ENCODE measurements around the gene IFTAP.
"Not testable (repeated sequence)": the region's sequence is repeated elsewhere in the genome, so short reads cannot be mapped to it uniquely, and the experiment has no call there.

Gene IFTAP

GRCh38 chr11:36594316-36594989 lies at the start of gene IFTAP:
Gene IFTAP (plus strand): TSS chr11:36594502. CDS start chr11:36610104, 15,602 bp downstream.
- DNase-seq: no peak

DNA sequence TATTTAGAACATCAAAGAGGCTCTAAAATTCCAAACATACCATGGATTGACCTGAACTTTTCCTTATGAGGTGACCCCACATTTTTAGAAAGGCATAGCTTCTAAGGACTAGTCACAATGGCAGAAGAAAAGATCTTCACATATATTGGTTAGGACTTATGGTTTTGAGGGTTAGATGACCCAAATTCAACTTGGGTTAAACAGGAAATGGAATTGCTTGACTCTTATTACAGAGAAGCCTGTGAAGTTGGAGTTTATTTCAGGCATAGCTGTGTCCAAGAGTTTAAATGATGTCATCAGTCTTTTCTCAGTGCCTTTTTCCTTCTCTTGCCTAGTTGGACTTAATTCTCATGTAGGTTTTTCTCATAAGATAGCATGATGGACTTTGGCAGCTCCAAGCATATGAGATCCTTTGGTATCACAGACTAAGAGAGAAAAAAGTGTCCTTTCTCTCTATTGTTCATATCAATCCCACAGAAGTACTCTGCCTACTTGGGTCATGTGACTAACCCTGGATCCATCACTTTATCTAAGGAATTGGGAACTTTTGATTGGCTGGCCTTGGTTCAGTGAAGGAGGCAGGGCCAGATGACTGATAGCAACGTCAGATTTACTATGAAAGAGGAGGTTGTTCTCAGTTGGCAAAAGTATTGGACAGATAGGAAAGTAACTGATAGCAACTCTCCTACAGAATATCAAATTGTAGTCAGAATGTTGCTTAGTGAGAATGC lies 43.8 kb upstream of the IFTAP start:
- DNase-seq: no peak

DNA sequence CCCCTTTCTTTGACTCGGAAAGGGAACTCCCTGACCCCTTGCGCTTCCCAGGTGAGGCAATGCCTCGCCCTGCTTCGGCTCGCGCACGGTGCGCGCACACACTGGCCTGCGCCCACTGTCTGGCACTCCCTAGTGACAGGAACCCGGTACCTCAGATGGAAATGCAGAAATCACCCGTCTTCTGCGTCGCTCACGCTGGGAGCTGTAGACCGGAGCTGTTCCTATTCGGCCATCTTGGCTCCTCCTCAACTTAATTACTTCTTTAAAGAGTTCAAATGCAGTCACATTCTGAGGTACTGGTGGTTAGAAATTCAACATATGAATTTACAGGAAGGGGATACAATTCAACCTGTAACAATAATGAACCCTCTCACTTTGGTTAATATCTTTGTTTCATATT lies 36.9 kb upstream of the IFTAP start:
- not testable (repeated sequence) for DNase-seq

DNA sequence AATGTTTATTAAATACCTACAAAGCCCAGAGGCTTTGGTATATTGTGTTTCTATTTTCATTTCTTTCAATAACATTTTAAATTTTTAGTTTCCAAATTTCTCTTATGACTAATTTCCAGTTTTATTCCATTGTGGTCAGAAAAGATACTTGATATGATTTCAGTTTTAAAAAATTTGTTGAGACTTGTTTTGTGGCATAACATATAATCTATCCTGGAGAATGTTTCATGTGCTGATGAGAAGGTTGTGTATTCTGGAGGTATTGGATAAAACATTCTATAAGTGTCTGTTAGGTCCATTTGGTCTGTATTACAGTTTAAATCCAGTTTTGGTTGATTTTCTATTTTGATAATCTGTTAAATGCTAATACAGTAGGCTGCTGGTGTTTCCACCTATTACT lies 36.3 kb upstream of the IFTAP start:
- no peak for DNase-seq

DNA sequence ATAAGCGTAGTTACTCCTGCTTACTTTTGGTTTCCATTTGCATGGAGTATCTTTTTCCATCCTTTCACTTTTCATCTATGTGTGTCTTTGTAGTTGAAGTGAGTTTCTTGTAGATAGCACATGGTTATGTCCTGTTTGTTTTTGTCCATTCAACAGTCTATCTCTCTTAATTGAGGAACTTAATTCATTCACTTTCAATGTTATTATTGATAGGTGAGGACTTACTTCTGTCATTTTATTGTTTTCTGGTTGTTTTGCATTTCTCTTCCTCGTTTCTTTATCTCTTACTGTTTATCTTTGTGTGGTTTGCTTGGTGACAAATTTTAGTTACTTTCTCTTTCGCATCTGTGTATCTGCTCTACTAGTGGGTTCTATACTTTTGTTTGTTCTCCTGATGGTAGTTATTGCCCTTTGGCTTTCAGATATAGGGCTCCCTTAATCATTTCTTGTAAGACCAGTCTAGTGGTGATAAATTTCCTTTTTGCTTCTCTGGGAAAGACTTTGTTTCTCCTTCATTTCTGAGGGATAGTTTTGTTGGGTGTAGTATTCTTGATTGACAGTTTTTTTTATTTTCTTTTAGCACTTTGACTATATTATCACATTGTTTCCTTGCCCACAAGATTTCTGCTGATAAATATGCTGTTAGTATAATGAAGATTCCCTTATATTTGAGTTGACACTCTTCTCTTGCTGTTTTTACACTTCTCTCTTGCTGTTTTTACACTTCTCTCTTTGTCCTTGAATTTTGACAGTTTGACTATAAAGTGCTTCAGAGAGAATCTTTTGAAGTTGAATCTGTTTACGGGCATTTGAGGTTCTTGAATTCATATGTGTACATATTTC lies 35.5 kb upstream of the IFTAP start:
- no peak for DNase-seq

DNA sequence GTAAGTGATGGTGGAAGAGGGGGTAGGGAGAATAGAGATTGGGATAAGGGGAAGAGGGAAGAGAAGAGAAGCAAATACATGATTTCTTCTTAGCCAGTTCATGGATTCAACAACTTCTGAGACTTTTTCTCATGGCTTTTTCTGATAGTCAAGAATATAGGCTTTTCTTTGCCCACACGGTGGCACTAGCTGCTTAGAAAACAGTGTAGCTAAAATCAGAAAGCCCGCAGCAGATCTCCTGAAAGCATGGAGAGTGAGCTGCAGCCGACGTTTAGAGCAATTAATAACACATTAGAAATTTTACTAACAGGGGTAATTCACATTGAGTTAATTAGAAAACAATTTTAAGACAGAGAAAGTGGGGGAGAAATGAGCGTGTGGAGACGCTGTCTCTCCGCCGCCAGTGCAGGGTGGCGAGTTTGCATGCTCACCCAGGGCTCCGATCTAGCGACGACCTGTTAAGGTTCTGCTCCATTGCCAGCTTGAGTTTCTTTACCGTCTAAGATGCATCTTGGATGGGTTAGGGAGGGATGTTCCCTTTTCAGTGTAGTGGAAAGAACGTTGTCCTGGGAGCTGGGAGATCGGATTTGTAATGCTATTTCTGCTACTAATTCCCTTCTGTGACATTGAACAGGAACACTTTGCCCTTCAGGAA lies 29.8 kb upstream of the IFTAP start:
- no peak for DNase-seq

- no peak for DNase-seq
These were observed 29.2 kb upstream of the IFTAP start for GRCh38 chr11:36565031-36565610.

- DNase-seq: no peak
These were observed 27.8 kb upstream of the IFTAP start for GRCh38 chr11:36566407-36567053.

- DNase-seq: no peak
These were observed 26.6 kb upstream of the IFTAP start, which contains the start of gene RAG1 for GRCh38 chr11:36567694-36568093. Gene RAG1 (plus strand): TSS chr11:36568007. CDS start chr11:36573305, 5,298 bp downstream.

DNA sequence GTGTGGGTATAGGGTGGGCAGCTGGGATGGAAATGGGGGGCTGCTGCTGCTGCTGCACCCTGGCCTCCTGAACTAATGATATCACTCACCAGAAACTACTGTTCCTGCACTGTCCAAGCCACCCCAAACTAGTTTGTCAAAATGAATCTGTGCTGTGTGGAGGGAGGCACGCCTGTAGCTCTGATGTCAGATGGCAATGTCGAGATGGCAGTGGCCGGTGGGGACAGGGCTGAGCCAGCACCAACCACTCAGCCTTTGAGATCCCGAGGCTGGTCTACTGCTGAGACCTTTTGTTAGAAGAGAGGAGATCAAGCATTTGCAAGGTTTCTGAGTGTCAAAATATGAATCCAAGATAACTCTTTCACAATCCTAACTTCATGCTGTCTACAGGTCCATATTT lies 25.2 kb upstream of the IFTAP start:
- DNase-seq: no peak

DNA sequence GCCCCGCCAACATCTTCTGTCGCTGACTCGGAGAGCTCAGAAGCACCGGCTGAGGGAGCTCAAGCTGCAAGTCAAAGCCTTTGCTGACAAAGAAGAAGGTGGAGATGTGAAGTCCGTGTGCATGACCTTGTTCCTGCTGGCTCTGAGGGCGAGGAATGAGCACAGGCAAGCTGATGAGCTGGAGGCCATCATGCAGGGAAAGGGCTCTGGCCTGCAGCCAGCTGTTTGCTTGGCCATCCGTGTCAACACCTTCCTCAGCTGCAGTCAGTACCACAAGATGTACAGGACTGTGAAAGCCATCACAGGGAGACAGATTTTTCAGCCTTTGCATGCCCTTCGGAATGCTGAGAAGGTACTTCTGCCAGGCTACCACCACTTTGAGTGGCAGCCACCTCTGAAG lies 19.8 kb upstream of the IFTAP start:
- DNase-seq: no peak

DNA sequence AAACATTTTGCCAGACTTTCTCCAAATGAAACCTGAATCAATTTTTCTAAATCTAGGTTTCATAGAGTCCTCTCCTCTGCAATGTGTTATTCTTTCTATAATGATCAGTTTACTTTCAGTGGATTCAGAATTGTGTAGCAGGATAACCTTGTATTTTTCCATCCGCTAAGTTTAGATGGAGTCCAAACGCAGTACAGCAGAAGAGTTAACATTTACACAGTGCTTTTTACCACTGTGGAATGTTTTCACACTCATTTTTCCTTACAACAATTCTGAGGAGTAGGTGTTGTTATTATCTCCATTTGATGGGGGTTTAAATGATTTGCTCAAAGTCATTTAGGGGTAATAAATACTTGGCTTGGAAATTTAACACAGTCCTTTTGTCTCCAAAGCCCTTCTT lies 16.9 kb upstream of the IFTAP start:
- DNase-seq: no peak

DNA sequence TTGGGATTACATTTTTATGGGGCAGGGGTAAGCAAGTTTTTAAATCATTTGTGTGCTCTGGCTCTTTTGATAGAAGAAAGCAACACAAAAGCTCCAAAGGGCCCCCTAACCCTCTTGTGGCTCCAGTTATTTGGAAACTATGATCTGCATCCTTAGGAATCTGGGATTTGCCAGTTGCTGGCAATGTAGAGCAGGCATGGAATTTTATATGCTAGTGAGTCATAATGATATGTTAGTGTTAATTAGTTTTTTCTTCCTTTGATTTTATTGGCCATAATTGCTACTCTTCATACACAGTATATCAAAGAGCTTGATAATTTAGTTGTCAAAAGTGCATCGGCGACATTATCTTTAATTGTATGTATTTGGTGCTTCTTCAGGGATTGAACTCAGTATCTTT lies 16.4 kb upstream of the IFTAP start:
- DNase-seq: no peak

DNA sequence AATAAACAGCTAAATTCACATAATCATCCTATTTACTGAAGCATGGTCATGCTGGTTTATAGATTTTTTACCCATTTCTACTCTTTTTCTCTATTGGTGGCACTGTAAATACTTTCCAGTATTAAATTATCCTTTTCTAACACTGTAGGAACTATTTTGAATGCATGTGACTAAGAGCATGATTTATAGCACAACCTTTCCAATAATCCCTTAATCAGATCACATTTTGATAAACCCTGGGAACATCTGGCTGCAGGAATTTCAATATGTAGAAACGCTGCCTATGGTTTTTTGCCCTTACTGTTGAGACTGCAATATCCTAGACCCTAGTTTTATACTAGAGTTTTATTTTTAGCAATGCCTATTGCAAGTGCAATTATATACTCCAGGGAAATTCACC lies 15.8 kb upstream of the IFTAP start:
- DNase-seq: no peak

- DNase-seq: no peak
These were observed 12.8 kb upstream of the IFTAP start for GRCh38 chr11:36581536-36581935.

DNA sequence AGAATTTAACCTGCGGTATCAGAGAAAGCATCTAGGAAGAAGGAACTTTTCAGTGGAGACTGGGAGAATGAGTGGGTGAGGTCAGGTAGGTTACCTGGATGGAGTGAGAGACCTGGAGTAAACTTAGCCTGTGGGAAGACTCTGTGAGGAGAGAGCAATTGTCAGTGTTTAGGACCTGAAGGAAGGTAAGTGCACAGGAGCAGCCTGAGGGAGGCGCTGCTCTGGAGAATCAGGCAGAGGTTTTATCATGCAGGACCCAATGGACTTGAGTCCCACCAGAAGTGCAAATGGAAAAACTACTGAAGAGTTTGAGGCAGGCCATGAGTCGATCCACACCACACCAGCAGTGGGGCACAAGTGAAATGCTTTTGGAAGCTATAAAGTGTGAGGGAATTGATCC lies 10.6 kb upstream of the IFTAP start:
- no peak for DNase-seq

DNA sequence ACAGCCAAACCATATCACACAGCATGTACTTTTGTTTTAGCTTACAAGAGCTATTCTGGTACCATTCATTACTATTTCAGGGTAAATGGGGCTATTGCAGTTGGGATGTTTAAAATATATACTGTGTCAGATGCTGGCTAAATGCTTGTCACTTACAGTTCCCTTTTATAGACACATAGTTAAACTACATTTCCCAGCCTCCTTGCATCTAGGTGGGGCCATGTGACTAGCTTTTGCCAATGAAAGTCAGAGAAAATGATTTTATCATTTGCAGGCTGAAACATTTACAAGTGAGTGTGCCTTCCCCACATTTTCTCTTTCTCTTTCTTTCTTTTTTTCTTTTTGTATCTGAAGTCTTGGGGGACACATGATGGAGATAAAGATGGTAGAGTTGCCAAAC lies 7.8 kb upstream of the IFTAP start:
- DNase-seq: no peak

- DNase-seq: no peak
These were observed 6.2 kb upstream of the IFTAP start for GRCh38 chr11:36588099-36588498.

DNA sequence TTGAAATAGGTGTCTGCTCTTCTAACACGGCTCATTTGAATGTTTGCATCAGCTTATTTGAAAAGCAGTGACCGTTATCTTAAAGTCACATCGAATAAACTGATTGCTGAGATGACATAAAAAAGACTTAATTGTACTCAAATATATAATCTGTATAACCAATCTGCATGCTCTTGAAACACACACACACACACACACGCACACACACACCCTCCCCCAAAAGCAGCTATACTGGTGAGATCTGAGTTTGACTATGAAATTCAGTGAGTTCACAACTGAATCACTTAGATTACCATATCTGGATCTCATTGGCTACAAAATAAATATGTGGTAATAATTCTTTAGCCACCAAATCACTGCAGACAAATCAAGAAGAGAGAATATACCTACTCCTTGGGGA lies 3.8 kb upstream of the IFTAP start:
- DNase-seq: no peak

DNA sequence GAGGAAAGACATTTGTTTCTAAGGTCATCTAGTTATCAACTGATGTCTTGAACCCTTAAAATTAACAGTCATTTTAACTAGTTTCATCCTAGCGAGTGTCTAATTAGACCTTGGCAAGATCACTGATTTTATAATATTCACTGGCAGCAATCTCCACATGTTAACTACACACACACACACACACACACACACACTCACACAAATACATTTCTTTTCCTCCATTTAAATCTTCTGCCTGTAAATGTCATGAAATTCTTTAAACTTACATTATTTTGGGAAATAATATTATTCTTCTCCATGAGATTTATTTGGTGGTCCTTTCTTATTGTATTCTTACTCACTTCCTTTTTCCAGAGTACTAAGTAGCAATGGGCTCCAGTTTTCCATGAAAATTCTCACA lies 2.9 kb upstream of the IFTAP start:
- no peak for DNase-seq

DNA sequence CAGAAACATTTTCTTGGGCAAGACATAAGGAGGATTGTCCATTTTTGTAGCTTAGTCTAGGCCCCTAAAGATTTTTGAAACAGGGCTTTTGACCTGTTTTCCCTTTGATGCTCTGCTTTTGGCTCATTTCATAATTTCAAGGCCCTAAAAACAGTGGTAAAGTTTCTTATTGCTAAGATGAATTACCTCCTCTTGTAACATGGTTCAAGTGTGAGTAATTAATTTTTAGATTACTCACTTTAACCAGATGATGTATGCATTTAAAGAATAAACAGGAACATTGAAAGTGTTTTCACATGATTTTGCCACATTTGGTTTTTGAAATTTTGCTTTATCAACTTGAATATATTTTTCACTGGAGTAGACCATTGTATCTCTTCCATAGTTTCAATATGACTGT lies 2.6 kb downstream of the IFTAP start:
- DNase-seq: no peak

DNA sequence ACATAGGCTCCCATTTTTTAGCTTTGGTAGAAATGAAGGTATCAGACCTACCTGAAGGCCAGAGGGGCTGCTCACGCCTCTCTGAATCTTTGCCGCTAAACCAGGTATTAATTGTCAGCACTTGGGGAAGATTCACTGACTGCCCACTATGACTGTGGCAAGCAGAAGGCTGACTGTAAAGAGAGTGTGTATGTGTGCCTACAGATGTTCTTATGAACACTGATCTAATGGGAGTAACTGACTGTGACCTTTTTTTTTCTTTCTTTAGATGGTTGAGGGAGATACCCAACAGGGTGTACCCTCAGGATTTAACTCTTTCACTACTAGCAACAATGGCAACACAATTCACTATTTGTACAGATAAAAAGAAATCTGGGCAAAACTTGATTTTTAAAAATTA lies 3.7 kb downstream of the IFTAP start, which contains the start of gene RAG2:
RAG2 (minus strand) TSS at position 186 of the 400 bp plus-strand sequence. CDS start 4,068 bp downstream, outside the sequence.
- no peak for DNase-seq
